HepG2 (cell line): ENCODE results near the gene RDH13. TPM values are rescaled to one million over a fixed set of nuclear protein-coding genes. Genes with fewer than 3 reads are reported as not detected.
"Not testable (repeated sequence)": the region's sequence is repeated elsewhere in the genome, so short reads cannot be mapped to it uniquely, and the experiment has no call there.

ENCODE experiments used
- ATAC-seq: fragments of 200-7000 bp; cut with Tn5 transposase; 3 replicates; pipeline ENCODE4 v1.9.1; 2020; ENCODE audit warnings: mild to moderate bottlenecking, moderate library complexity
- BruUV-seq: library from RNA; stranded (reverse); fragments of 400-500 nt; replicated peaks from 2 replicates; lab custom pipeline; 2021; lab: Mats Ljungman, UMichigan
- CTCF ChIA-PET: fragments of 300-600 bp; formaldehyde crosslinking; extraction: SDS; loops from one replicate; lab custom pipeline; 2021; ENCODE audit warnings: low total read pairs, inconsistent platforms, low intra/inter-chr PET ratio; lab: Yijun Ruan, JAX
- POLR2A ChIA-PET: fragments of 350-600 bp; sonication (Branson Sonifier 250); formaldehyde crosslinking; loops from one replicate; lab custom pipeline; 2020; ENCODE audit warnings: antibody characterized with exemption, inconsistent platforms; lab: Yijun Ruan, JAX
- DNase-seq: peaks from one replicate; pipeline ENCODE4 v3.0.0-alpha.2; 2015; ENCODE audit warnings: low spot score
- FAIRE-seq: peaks from 3 replicates; lab custom pipeline; 2011; peaks lifted over from hg19 to GRCh38; lab: Jason Lieb, UNC
- H2AFZ ChIP-seq: one replicate; pipeline ENCODE4 v1.6.1; 2011; ENCODE audit warnings: low read length, inconsistent platforms
- H3K27ac ChIP-seq: fragments of 300-600 bp; 3 replicates; pipeline ENCODE4 v1.8.0; 2011; ENCODE audit warnings: mixed run types, mild to moderate bottlenecking, mixed read lengths, low read length, inconsistent platforms; ENCODE audit not compliant: insufficient read depth; ENCODE audit errors: extremely low read length
- H3K27me3 ChIP-seq, 2 experiments: fragments of 200-600 bp in 1 of 2; 2 replicates in 1 of 2; 3 replicates in 1 of 2; pipeline versions ENCODE4 v1.6.0 to v1.8.0; 2011; ENCODE audit warnings: low read length in 2 of 2, mild to moderate bottlenecking in 2 of 2, moderate library complexity in 2 of 2, inconsistent platforms in 1 of 2; ENCODE audit not compliant: insufficient read depth in 2 of 2, control insufficient read depth in 1 of 2
- H3K36me3 ChIP-seq, 2 experiments: fragments of 200-600 bp in 1 of 2; replicated peaks in 1 of 2; 2 replicates in 1 of 2; 3 replicates in 1 of 2; pipeline versions ENCODE4 v1.5.1 to v1.8.0; 2011; ENCODE audit warnings: low read length in 2 of 2, inconsistent platforms in 1 of 2; ENCODE audit not compliant: insufficient read depth in 2 of 2, control insufficient read depth in 1 of 2
- H3K4me1 ChIP-seq: 2 replicates; pipeline ENCODE4 v1.5.1; 2012; ENCODE audit warnings: low read length, inconsistent platforms; ENCODE audit not compliant: insufficient read depth
- H3K4me2 ChIP-seq: 2 replicates; pipeline ENCODE4 v1.6.0; 2011; ENCODE audit warnings: low read depth, low read length, inconsistent platforms
- H3K4me3 ChIP-seq, 3 experiments: fragments of 200-600 bp in 1 of 3; sonication (generic), shearing (Covaris generic) in 1 of 3; replicated peaks in 1 of 3; 2 replicates each; pipeline ENCODE4 v1.5.1; 2011 to 2016; ENCODE audit warnings: low read length in 3 of 3, inconsistent platforms in 2 of 3, low read depth in 2 of 3, mild to moderate bottlenecking in 2 of 3, control low read depth in 1 of 3, mixed read lengths in 1 of 3; ENCODE audit not compliant: insufficient read depth in 1 of 3
- H3K79me2 ChIP-seq: one replicate; pipeline ENCODE4 v1.6.1; 2011; ENCODE audit warnings: low read length, inconsistent platforms; ENCODE audit not compliant: insufficient read depth
- H3K9ac ChIP-seq: 2 replicates; pipeline ENCODE4 v1.6.0; 2011; ENCODE audit warnings: mild to moderate bottlenecking, low read depth, low read length, inconsistent platforms; ENCODE audit not compliant: insufficient read depth
- H3K9me3 ChIP-seq: 2 replicates; pipeline ENCODE4 v1.5.1; 2012; ENCODE audit warnings: mild to moderate bottlenecking, low read length
- H4K20me1 ChIP-seq: 2 replicates; pipeline ENCODE4 v1.6.0; 2011; ENCODE audit warnings: inconsistent platforms, mild to moderate bottlenecking, low read length, moderate library complexity; ENCODE audit not compliant: insufficient read depth
- CEBPB ChIP-seq: IDR thresholded peaks from 2 replicates; pipeline ENCODE4 v1.6.1; 2011; ENCODE audit warnings: low read depth, low read length, improper control_type of control experiment, borderline replicate concordance
- NONO ChIP-seq, 2 experiments: fragments of 450-650 bp in 1 of 2; sonication (generic) in 1 of 2; formaldehyde crosslinking in 1 of 2; IDR thresholded peaks in 1 of 2; conservative IDR thresholded peaks in 1 of 2; 2 replicates each; pipeline versions ENCODE4 v1.6.1 to v1.8.0; 2017 to 2022; ENCODE audit warnings: mild to moderate bottlenecking in 1 of 2, missing genetic modification reagents in 1 of 2, moderate library complexity in 1 of 2
- ZNF121 ChIP-seq: sonication (generic); formaldehyde crosslinking; IDR thresholded peaks from 2 replicates; pipeline ENCODE4 v1.5.0; 2020; ENCODE audit warnings: mild to moderate bottlenecking, missing genetic modification reagents
- WGBS: methylation state at CpG from one replicate; pipeline ENCODE4 v1.1.6; 2017; ENCODE audit warnings: low lambda C conversion rate; 5-methylcytosine and 5-hydroxymethylcytosine counted together
- in situ Hi-C: cut with HindIII; loops from 2 replicates; pipeline ENCODE4 v1.10.0; 2017; ENCODE audit warnings: low pct_unique_long_range_greater_than_20kb; ENCODE audit not compliant: extremely low pct_ligation_motif_present
- intact Hi-C: fragments of 100-400 bp; cut with micrococcal nuclease; formaldehyde crosslinking; loops from one replicate; pipeline ENCODE4 v1.10.0; 2022; ENCODE audit not compliant: unreplicated experiment
- polyA plus RNA-seq, 8 experiments: library from polyadenylated mRNA; depleted of rRNA in 3 of 8; stranded (reverse) in 7 of 8; unstranded in 1 of 8; fragments of >200 nt; fragmentation: Illumina TruSeq in 4 of 8; extraction: Trizol in 4 of 8; gene quantifications; 2 replicates each; pipeline versions ENCODE4 v1.2.1 to v1.2.3, GENCODE V29; 2011 to 2016; ENCODE audit warnings: low read depth in 4 of 8, missing spikeins in 1 of 8, mixed read lengths in 1 of 8; ENCODE audit not compliant: insufficient read depth in 1 of 8
- total RNA-seq, 5 experiments: library from RNA; depleted of rRNA; stranded (reverse); fragments of >200 nt; fragmentation: Illumina TruSeq; extraction: Trizol; gene quantifications; 2 replicates each; pipeline ENCODE4 v1.2.3, GENCODE V29; 2016; ENCODE audit warnings: low read depth in 1 of 5

Gene RDH13
- total and polyA plus RNA-seq, 2 of the 13 experiments (the other 11 are each of a cell fraction or from before 2014, with no cell fraction given), result 13.4 to 21.5 TPM

DNA sequence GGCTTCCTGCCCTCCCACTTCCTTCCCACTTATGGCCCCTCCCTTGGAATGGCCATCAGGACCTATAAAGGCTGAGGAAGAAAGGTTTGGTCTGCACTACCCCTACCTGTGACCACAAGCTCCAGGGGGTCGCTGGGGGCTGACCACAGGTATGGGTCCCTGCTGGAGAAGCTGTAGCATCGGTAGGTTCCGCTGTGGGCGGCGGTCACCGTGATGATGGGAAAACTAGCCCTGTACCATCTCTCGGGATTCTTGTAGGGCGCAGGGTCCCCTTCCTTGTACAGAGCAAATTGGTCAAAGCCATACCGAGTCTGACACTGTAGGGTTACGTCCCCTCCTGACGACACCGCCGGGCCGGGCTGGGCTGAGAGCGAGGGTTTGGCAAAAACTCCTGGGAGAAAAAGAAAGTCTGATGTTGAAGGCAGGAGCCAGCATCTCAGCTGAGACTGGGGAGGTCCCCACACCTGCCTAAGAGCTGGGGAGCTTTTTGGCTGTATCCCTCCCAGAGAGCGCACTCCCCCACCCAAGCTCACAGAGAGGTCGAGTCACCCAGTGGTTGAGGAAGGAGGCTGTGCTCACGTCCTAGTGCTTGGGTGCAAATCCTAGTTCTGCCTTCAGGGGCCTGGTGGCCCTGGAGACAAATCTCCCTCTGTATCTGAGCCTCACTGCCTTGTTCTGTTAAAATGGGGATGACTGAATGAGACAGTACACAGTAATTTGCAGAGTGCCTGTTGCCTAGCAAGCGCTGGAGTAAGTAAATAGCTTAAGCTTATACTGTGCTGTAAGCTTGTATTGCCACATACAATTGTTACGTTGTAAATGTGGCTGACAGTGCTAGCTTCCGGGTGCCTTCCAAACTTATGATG, 35.2 kb downstream of the RDH13 start:
- H3K9ac ChIP-seq, result no peak overlapping the region
- H3K4me2 ChIP-seq, result 0 out of 2 replicates have a peak overlapping the region, but pooled peaks have one; percentile 11
- H3K79me2 ChIP-seq, result no peaks in the 10 kb centered on the region
- ATAC-seq (peak; percentile 61), DNase-seq (peak; percentile 21), FAIRE-seq (no peak)
- no peak overlapping the region for H3K27ac ChIP-seq
- TF ChIP-seq ZNF121 (CRISPR knock-in tag) (peak; percentile 36; the same call in 1 of the 2 replicates), CEBPB (peak; percentile 76), NONO (IDR thresholded peaks at IDR 0.05) (no peak), NONO (CRISPR knock-in tag; conservative IDR thresholded peaks at IDR 0.05) (no peak)
- H3K4me1 ChIP-seq, result no peaks in the 10 kb centered on the region
- POLR2A ChIA-PET, result no interaction called here
- H3K27me3 ChIP-seq, result no peaks in the 10 kb centered on the region
- WGBS, result 54% methylated on average over 17 of the region's 21 CpGs
- no peaks in the 10 kb centered on the region for H4K20me1 ChIP-seq
- no peak overlapping the region for H3K4me3 ChIP-seq
- in situ Hi-C loops (no loop called here), intact Hi-C loops (no loop called here)
- CTCF ChIA-PET, result no interaction called here
- no peak overlapping the region for H2AFZ ChIP-seq
- no TSS peak for BruUV-seq
- no peaks in the 10 kb centered on the region for H3K9me3 ChIP-seq
- H3K36me3 ChIP-seq, result no peaks in the 10 kb centered on the region

GRCh38 chr19:55027140-55027471, 35.8 kb downstream of the RDH13 start:
- H3K4me1 ChIP-seq, ATAC-seq, H3K79me2 ChIP-seq, H4K20me1 ChIP-seq, H3K4me2 ChIP-seq, CTCF ChIA-PET, H3K27ac ChIP-seq, H3K9ac ChIP-seq, intact Hi-C loops, POLR2A ChIA-PET, H3K36me3 ChIP-seq, FAIRE-seq, DNase-seq, H3K9me3 ChIP-seq, H2AFZ ChIP-seq, in situ Hi-C loops, H3K27me3 ChIP-seq, H3K4me3 ChIP-seq, BruUV-seq: not testable (repeated sequence)
- WGBS, result 82% methylated on average over 4 of the region's 12 CpGs
